CD4-positive, alpha-beta T cell treated with Interferon alpha-2 for 1 hour (primary cell): ENCODE measurements around the gene DPEP2NB.
A peak's percentile ranks its signal among the peaks of the same experiment; 100 is the strongest.
"Not testable (repeated sequence)": the region's sequence is repeated elsewhere in the genome, so short reads cannot be mapped to it uniquely, and the experiment has no call there.

Source experiments
- DNase-seq, 2 donors: peaks; one replicate each; pipeline ENCODE4 v3.0.0-alpha.2; 2020 to 2022

Gene DPEP2NB, protein sequence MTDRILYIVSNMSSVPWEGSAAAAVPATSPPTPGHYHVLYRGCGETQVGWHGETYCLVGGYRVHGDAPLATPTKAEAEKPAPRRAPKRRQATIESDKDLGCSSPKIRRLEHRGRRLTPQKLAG

DNA sequence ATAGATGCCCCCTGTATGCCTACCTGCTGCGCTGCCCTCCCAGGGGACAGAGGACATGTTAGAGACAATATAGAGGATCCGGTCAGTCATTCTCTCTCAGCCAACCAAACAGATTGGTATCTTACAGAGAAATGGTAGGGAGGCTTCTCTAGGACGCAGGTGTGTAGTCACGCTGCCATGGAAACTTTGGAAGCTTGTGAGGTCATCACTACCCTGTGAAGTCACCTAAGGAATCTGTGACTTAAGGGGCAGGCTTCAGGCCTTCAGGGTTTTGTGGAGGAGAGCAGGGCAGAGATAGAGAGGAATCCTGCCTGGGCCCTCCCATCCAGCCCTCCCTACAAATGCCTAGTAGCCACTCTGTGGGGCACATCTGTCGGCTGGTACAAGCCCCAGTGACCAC is at the start of gene DPEP2NB:
Gene DPEP2NB, minus strand, starts transcription at position 231 of the 400 bp plus-strand sequence. Its CDS starts 141 bp downstream, at position 90.
- no peak for DNase-seq

DNA sequence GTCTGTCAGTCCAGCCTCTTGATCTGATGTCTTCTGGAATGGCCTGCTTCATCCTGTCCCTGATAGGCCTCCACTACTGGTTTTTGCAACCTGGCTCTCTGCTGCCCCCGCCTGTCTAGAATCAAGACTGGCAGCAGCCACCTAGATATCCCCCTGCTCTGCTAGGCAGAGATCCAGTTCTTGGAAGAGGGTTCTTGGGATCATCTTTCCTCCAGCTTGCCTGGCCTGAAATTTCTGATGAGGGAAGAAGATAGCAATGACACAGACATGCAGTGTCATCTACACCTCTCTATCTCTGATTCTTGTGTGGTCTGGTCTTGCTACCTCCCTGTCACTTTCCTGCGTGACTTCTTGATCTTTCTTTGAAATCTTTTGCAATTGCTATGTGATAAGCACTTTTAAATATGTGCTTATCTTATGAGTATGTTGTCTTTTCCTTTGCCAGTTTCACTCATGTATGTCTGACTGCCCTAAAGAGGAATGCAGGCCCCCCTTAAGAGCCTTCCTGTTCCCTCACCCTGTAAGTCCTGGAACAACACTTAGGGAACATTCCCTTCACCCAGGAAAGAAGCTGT is 49.2 kb upstream of the DPEP2NB start:
- DNase-seq = peak; percentile 73 to 81

DNA sequence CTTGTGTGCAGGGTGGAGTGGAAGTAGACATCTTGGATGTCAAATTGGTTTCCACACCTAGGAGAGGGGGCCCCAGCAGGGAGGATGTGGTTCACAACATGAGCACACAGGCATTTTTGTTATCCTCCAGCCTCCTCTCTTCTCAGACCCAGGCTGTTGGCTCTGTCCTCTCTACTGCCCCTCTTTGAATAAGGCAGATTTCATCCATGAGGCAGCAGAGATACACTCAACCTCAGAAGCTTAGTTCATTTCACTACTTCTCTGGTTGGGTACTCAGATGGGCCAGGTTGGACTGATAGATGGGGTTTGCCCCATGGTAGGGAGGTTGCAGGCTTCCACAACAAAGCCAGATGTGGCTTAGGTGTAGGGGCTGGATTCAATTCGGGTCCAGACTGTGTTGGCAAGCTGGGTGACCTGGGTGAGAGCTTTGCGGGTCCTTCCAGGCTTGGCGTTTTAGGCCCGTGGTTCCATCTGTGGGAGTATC is 47.2 kb upstream of the DPEP2NB start:
- peak in 1 of 2 donors; percentile 56 for DNase-seq

DNA sequence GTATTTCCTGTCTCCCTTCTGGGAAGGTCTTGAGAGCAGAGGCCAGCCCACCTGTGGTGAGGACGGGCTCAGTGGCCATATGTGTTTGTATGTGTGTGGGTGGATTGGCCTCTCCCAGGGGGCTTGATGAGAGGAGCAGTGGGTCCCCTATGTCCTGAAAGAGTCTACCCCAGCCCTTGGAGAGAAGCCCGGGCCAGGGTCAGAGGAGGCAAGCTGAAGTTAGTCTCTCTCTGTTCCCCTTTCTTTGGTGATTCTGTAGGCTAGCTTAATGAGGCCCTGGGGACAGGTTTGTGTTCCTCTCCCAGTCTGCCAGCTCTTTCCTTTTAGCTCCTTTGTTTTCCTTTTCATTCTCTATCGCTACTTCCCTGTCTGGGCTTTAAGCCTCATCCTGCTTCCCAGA is 45.7 kb upstream of the DPEP2NB start:
- no peak for DNase-seq

DNA sequence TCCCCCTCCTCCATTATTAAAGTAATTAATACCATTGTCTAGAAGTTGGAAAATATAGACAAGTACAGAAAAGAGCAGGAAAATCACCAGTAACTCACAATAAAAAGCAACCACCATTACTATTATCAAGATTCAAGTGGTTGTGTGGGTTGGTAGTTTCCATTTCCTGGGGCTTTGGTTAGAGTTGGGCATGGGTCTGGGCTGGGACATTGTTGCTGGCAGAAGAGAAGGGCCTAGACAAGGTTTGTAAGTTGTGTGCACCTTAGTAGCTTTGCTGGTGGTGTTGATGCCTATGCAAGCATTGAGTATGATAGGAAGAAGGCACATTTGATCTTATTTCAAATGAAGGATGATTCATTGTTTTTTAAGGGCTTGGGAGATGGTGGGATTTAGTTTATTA is 44.1 kb upstream of the DPEP2NB start:
- DNase-seq = no peak

DNA sequence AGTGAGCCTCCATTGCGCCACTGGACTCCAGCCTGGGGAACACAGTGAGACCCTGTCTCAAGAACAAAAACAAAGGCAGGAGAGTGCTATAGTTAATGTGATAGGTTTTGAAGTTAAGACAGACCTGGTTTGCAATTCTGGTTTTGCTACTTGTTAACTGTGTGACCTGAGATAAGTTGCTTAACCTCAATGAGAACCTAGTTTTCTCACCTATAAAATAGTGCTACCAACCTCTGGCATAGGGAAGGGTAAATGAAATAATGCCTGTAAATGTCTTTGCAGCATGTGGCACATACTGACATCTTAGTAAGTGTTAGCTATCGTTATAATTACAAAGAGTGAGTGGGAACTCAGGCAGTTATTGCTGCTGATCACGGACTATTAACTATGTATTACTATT is 39.7 kb upstream of the DPEP2NB start:
- DNase-seq = no peak

DNA sequence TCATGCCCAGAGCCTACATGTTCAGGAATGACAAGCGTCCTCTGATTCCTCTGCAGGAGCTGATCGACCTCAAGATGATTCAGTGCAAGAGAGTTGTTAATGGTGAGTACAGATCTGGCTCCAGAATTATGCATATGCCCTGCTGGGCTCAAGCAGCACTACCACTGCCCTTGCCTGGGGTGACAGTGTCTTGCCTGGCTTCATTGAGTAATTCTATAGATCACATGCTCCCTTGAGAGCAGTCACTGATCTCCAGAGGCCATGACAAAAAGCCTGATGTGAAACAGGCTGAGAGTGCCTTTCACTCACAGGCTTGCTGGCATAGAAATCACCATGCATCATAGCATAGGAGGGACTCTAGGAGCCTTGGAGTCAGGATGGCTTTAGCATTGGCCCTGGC is 33.7 kb upstream of the DPEP2NB start:
- DNase-seq = no peak

DNA sequence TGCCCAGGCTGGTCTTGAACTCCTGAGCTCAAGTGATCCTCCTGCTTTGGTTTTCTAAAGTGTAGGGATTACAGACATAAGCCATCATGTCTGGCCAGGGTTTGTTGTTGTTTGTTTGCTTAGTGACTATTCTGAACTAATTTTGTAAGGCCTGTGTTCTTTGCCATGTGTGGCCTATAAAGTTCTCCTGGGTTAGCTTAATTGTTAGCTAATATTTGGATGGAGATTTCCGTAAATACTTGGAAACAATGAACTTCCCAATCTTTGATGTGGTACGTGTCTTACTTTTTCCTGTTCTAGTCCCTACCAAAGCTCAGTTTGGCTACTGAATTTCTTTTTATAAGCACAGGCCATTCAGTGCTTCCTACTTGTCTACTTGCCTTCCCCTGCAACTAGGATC is 32.3 kb upstream of the DPEP2NB start:
- DNase-seq = no peak

DNA sequence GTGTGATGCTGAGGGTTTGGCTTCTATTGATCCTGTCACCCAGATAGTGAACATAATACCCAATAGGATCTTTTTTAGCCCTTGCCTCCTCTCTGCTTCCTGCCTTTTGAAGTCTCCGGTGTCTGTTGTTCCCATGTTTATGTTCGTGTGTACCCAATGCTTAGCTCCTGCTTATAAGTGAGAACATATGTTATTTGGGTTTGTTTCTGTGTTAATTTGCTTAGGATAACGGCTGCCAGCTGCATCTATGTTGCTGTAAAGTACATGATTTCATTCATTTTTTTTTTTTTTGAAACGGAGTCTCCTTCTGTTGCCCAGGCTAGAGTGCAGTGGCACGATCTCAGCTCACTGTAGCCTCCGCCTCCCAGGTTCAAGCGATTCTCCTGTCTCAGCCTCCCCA is 30.4 kb upstream of the DPEP2NB start:
- DNase-seq = no peak

DNA sequence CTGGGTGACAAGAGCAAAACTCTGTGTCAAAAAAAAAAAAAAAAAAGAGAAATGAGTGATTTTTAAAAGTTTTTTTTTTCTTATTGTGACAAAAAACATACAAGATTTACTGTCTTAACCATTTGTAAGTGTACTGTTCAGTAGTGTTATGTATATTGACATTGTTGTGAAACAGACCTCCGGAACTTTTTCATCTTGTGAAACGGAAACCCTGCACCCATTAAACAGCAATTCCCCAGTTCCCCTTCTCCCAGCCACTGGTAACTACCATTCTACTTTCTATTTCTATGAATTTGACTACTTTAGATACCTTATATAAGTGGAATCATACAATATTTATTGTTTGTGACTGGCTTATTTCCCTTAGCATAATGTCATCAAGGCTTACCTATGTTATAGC is 26.1 kb upstream of the DPEP2NB start:
- no peak for DNase-seq

DNA sequence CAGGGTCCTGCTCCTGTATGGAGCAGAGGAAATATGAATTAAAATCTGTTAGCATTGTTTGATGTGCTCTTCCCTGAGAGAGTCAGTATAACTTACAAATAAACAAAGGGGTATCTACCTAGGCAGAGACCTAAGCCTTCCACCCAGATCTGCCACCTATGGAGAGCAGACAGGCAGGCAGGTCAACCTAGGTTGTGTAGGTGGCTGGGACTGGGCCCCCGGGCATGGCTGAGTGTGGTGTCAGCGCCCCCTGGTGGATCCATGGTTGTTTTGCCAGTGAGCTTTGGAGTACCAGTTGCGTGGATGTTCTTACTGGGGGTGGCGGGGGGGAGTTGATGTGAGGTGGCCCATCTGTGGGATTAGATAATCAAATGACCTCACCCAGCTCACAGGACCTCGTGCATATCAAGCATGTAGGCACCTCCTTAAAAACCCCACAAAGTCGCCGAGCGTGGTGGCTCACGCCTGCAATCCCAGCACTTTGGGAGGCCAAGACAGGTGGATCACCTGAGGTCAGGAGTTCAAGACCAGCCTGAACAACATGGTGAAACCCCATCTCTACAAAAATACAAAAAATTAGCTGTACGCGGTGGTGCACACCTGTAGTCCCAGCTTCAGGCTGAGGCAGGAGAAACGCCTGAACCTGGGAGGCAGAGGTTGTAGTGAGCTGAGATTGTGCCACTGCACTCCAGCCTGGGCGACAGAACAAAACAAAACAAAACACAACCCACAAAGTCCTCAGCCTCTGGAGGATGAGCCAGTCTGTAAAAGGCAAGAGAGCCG is 25.0 kb upstream of the DPEP2NB start:
- peak; percentile 87 to 92 for DNase-seq

DNA sequence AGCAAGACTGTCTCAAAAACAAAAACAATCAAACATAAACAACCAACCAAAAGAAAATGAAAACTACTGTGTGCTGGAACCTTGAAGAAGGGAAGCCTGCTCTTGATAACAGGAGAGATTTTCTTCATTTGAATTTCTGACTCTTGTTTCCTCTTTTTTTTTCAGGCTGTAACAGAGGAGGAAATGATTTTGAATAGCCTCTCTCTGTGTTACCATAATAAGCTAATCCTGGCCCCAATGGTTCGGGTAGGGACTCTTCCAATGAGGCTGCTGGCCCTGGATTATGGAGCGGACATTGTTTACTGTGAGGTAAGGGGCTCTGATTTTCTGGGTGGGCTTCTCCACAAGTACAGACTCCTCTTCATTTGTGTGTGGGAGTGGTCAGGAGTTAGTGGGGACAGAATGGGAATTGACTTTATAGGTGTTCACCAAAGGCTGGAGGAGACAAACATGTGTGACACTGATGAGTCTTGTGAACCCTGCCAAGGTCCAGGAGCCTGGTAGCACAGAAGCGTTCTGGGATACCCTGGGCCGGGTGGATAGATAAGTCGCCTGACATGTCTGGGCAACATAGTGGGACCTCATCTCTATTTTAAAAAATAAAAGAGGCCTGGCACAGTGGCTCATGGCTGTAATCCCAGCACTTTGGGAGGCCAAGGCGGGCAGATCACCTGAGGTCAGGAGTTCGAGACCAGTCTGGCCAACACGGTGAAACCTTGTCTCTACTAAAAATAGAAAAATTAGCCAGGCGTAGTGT is 22.3 kb upstream of the DPEP2NB start:
- no peak for DNase-seq

DNA sequence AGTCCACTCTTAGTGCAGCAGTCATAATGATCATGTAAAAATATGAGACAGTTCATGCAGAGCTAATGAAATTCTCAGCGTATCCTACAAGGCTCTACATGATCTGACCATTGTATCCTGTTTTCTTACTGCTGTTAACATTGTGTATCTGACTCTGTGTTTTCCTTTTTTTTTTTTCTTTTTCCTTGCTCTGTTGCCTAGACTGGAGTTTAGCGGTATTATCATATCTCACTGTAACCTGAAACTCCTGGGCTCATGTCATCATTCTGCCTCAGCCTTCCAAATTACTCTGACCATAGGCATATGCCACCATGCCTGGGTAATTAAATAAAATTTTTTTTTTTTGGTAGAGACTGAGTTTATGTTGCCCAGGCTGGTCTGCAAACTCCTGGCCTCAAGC is 19.5 kb upstream of the DPEP2NB start:
- DNase-seq = no peak

DNA sequence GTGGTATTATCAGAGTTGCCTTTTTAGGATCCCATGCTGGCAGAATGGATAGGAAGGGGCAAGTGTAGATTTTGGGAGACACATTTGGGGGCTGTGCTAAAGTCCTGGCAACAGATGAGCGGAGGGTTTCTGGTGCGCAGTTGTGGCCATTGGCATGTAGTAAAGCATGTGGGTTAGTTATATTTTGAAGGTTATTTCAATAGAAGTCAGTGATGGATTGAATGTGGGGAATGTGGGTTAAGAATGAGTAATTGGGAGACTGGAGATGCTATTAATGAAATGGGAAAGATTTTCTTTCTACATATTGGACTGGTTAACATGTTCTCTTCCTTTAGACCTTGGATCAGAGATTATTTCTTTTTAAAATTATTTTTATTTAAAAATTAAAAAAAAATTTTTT is 17.4 kb upstream of the DPEP2NB start:
- DNase-seq = no peak

DNA sequence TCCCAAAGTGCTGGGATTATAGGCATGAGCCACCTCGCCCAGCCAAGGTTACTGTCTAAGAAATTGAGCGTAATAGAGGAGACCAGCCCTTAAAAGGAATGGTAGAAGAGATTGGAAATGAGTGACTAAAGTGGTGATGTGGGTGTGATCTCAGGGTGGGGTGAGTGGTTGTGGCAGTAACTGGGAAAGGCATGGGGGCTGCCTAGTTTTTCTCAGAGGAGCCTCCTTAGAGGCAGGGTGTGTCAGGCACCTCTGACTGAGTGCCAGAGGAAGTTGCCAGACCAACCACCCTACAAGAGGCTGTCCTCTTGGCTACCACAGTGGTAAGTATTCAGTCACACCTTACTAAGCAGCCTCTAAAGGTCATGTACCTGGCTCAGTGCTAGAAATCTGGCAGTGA is 16.2 kb upstream of the DPEP2NB start:
- no peak for DNase-seq

DNA sequence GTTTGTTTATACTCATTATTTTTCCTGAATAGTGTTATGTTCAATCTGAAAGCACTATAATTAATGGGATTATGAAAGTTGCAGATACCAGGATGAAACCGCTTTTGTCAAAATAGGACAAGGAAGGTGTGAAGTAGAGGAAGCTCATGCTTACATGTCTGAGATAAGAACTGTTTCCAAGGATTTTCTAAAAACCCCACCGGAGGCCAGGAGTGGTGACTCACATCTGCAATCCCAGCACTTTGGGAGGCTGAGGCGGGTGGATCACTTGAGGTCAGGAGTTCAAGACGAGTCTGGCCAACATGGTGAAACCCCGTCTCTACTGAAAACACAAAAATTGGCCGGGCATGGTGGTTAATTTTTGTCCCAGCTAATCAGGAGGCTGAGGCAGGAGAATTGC is 14.4 kb upstream of the DPEP2NB start:
- DNase-seq = not testable (repeated sequence)

DNA sequence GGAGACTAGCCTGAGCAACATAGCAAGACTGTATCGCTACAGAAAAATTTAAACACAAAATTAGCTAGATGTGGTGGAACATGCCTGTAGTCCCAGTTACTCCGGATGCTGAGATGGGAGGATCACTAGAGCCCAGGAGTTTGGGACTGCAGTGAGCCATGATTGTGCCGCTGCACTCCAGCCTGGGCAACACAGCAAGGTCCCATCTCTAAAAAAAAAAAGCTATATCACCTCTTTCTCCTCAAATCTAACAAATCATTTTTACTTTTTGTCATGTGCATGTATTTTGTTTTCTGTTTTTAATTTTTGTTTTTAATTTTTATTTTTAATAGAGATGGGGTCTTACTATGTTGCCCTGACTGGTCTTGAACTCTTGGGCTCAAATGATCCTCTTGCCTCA is 13.3 kb upstream of the DPEP2NB start:
- no peak for DNase-seq

DNA sequence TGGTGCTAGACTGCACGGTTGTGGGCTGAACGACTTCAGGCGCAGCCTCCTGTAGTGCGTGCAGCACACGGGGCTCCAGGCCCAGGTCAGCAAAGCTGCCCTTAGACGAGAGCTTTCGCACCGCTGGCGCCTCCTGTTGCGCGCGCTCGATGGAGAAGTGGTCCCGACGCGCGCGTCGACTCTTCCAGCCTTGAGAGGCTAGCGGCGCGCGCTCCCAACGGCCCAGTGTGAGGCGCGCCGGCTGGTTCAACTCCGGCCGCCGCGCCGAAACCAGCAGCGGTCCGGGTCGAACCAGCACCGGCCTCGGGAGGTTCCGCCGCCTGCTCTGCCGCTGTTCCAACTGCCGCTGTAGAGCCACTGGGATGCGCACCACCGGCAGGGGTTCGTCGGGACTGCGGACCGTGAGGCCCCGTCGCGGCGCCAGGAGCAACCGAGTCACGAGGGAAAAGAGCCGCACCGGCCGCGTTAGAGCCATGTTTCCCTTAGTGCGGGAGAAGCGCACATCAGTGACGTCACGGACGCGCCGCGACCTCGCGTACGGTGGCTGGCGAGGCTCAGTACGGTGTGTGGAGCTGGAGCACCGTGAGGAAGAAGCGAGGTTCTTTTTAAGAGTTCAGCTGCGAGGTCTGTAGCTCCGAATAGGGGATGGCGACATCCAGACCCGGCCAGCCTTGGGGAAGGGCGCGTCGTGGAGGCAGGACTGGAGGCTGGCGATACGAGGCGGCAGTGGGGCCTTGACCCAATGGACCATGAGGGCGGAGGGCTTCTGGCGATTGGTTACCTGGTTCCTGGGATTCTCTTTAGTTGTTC is 7.2 kb upstream of the DPEP2NB start, which contains the start of the genes DDX28 and DUS2:
Gene DDX28, minus strand, starts transcription at position 505 of the 810 bp plus-strand sequence. Its CDS starts 30 bp downstream, at position 475.
Gene DUS2, plus strand, starts transcription at position 557 of the 810 bp plus-strand sequence. CDS start 14,740 bp downstream, outside the sequence.
- peak; percentile 90 to 95 for DNase-seq

DNA sequence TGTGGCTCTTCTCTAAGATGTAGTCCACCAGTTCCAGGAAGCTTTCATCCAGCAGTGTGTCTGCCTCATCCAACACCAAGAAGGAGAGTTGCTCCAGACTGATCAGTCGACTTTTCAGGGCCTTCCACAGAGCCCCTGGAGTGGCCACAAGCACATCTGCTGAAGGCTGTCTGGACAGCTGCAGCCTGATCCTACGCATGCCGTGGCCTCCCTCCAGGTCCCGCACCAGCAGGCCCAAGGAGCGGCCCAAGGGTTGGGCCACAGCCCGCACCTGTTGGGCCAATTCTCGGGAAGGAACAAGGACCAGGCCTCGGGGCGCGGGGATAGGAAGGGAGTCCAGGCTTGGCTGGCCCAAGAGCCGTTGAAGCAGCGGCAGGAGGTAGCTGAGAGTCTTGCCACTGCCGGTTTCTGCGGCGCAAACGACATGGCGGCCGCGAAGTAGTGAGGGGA is 6.6 kb upstream of the DPEP2NB start:
- no peak for DNase-seq

DNA sequence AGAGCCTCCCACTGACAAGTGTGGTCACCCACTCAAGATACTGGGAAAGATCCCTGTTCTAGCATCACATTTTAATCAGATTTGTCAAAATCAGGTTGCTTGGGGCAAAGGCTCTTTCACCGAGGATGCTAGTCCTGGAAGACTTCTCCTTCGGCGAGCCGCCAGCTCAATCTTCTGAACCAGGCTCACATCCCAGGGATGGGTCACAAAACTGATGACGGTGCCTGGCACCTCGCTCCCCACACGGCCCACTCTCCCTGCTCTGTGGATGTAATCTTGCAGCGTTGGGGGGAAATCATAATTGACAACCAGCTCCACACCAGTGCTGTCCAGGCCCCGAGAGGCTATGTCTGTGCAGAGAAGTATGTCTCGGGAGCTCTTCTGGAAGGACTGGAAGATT is 5.8 kb upstream of the DPEP2NB start:
- no peak for DNase-seq

DNA sequence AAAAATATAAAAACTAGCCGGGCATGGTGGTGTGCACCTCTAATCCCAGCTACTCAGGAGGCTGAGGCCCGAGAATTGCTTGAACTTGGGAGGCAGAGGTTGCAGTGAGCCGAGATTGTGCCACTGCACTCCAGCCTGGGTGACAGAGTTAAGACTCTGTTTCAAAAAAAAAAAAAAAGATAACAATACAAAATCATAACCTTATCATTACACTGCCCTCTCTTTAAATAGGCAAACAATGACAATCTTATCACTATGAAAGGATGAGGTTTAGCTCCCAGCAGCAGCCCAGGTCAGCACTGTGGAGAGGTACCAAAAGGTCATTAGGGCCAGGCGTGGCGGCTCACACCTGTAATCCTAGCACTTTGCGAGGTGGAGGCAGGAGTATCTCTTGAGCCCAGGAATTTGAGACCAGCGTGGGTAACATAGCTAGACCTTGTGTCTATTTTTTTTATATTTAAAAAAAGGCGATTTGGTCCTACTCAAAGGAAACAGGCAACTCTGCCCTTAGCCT is 3.5 kb upstream of the DPEP2NB start:
- no peak for DNase-seq

DNA sequence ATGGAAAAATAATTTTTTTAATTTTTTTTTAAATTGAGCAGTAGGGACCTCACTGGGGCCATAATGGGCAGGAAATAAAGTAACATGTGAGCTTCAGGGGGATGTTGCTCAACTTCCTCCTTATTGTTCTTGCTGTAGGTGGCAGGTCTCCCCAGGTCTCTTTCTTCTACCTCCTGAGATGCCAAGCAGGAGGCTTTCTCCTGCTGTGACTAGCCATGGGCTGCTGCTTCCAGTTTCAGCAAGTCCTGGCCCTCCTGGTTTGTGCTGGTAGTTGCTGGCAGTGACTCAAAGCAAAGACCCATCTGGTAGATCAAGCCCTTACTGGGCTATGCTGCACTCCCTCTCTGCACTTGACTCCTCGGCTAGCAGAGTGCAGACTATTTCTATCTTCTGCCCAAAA is 2.3 kb downstream of the DPEP2NB start:
- no peak for DNase-seq
